Body of pancreas (tissue), 4 donors: ENCODE data around the gene FOXS1.

Source experiments
- CTCF ChIP-seq, 7 experiments: fragments of 450-650 bp in 4 of 7; fragments of 200-600 bp in 3 of 7; sonication (generic) in 3 of 7; IDR thresholded peaks; one replicate each; pipeline ENCODE4 v1.5.1; 2016 to 2019; ENCODE audit warnings: antibody characterized with exemption in 7 of 7
- POLR2A ChIP-seq, 3 donors: fragments of 450-650 bp; IDR thresholded peaks; one replicate each; pipeline ENCODE4 v1.6.1; 2016; ENCODE audit warnings: antibody characterized with exemption in 3 of 3, mild to moderate bottlenecking in 2 of 3

- TF ChIP-seq POLR2A (IDR thresholded peaks at IDR 0.05) (no peak), CTCF (IDR thresholded peaks at IDR 0.05) (no peak)
These were observed 35.7 kb downstream of the FOXS1 start for GRCh38 chr20:31809661-31810060.
